K562 (cell line): ENCODE results near the gene CDC25B. TPM values are rescaled to one million over a fixed set of nuclear protein-coding genes. Genes with fewer than 3 reads are reported as not detected.

Source experiments
- ASH1L ChIP-seq: fragments of 450-650 bp; IDR thresholded peaks from 2 replicates; pipeline ENCODE4 v1.6.1; 2018; ENCODE audit warnings: borderline replicate concordance, mild to moderate bottlenecking, low read depth; ENCODE audit not compliant: partially characterized antibody
- CAMTA2 ChIP-seq: fragments of 250-450 bp; sonication (Bioruptor Pico); conservative IDR thresholded peaks from 2 replicates; pipeline ENCODE4 v1.5.1; 2022
- CBX5 ChIP-seq: IDR thresholded peaks from 2 replicates; pipeline ENCODE4 v1.6.1; 2014; ENCODE audit warnings: low read depth, borderline replicate concordance
- CHAMP1 ChIP-seq: fragments of 450-650 bp; IDR thresholded peaks from 2 replicates; pipeline ENCODE4 v1.6.1; 2016; ENCODE audit warnings: mild to moderate bottlenecking
- DIDO1 ChIP-seq: fragments of 450-650 bp; IDR thresholded peaks from 2 replicates; pipeline ENCODE4 v1.6.1; 2016; ENCODE audit warnings: low read depth, missing biosample characterization, missing genetic modification characterization
- ESRRB ChIP-seq: fragments of 250-450 bp; sonication (Bioruptor Pico); IDR thresholded peaks from 2 replicates; pipeline ENCODE4 v1.5.0; 2020; ENCODE audit warnings: mild to moderate bottlenecking, moderate library complexity, borderline replicate concordance
- EWSR1 ChIP-seq: fragments of 450-650 bp; IDR thresholded peaks from 2 replicates; pipeline ENCODE4 v1.6.1; 2018; ENCODE audit warnings: borderline replicate concordance, mild to moderate bottlenecking, low read depth, moderate library complexity; ENCODE audit not compliant: partially characterized antibody
- GTF2F1 ChIP-seq: IDR thresholded peaks from 2 replicates; pipeline ENCODE4 v1.6.1; 2011; ENCODE audit warnings: low read depth, low read length, improper control_type of control experiment
- HLTF ChIP-seq: fragments of 450-650 bp; IDR thresholded peaks from 2 replicates; pipeline ENCODE4 v1.6.1; 2016
- HOMEZ ChIP-seq: fragments of 250-450 bp; sonication (Bioruptor Pico); IDR thresholded peaks from 2 replicates; pipeline ENCODE4 v1.4.0; 2020; ENCODE audit warnings: mild to moderate bottlenecking, moderate library complexity
- KDM5B ChIP-seq: fragments of 200-600 bp; sonication (generic); IDR thresholded peaks from 2 replicates; pipeline ENCODE4 v1.6.1; 2012; ENCODE audit warnings: low read depth, mild to moderate bottlenecking, moderate library complexity, low read length, control low read depth, inconsistent platforms; ENCODE audit not compliant: insufficient replicate concordance
- MBD2 ChIP-seq: sonication (generic); IDR thresholded peaks from 2 replicates; pipeline ENCODE4 v1.6.1; 2016; ENCODE audit warnings: low read depth, borderline replicate concordance
- NR4A1 ChIP-seq, 2 experiments: fragments of 250-450 bp in 1 of 2; fragments of 450-650 bp in 1 of 2; sonication (Bioruptor Pico) in 1 of 2; IDR thresholded peaks; 2 replicates each; pipeline versions ENCODE4 v1.4.0 to v1.6.1; 2016 to 2020; ENCODE audit warnings: mild to moderate bottlenecking in 2 of 2, missing compliant biosample characterization in 1 of 2, missing genetic modification characterization in 1 of 2, moderate library complexity in 1 of 2
- POLR2B ChIP-seq: fragments of 450-650 bp; IDR thresholded peaks from 2 replicates; pipeline ENCODE4 v1.6.1; 2018; ENCODE audit warnings: low read depth; ENCODE audit not compliant: partially characterized antibody
- POLR2G ChIP-seq: fragments of 200-400 bp; formaldehyde crosslinking; IDR thresholded peaks from 2 replicates; pipeline ENCODE4 v1.6.1; 2017; ENCODE audit warnings: low read depth, mild to moderate bottlenecking, antibody characterized with exemption, low read length, moderate library complexity
- RBFOX2 ChIP-seq: fragments of 200-400 bp; formaldehyde crosslinking; IDR thresholded peaks from 2 replicates; pipeline ENCODE4 v1.6.1; 2017; ENCODE audit warnings: low read depth, mild to moderate bottlenecking, low read length, moderate library complexity
- SMAD3 ChIP-seq: fragments of 450-650 bp; formaldehyde crosslinking; conservative IDR thresholded peaks from 2 replicates; pipeline ENCODE4 v1.4.0; 2020; ENCODE audit warnings: mild to moderate bottlenecking
- YBX1 ChIP-seq: fragments of 450-650 bp; IDR thresholded peaks from 2 replicates; pipeline ENCODE4 v1.7.1; 2016; ENCODE audit warnings: mild to moderate bottlenecking
- ZBTB2 ChIP-seq: fragments of 450-650 bp; IDR thresholded peaks from 2 replicates; pipeline ENCODE4 v1.6.1; 2016; ENCODE audit warnings: antibody characterized with exemption
- ZNF707 ChIP-seq: fragments of 250-450 bp; sonication (Bioruptor Pico); conservative IDR thresholded peaks from 2 replicates; pipeline ENCODE4 v1.8.0; 2022; ENCODE audit warnings: inconsistent platforms, mild to moderate bottlenecking, moderate library complexity
- ZNF77 ChIP-seq: fragments of 250-450 bp; sonication (Bioruptor Pico); IDR thresholded peaks from 2 replicates; pipeline ENCODE4 v1.5.0; 2020
- polyA plus RNA-seq, 8 experiments: library from polyadenylated mRNA; depleted of rRNA in 4 of 8; stranded (reverse) in 5 of 8; unstranded in 3 of 8; fragments of >200 nt; fragmentation: Nextera tagmentation in 2 of 8; fragmentation: Illumina TruSeq in 1 of 8; extraction: Ambion mirVana in 2 of 8; extraction: Trizol in 1 of 8; gene quantifications; 2 replicates each; pipeline versions ENCODE4 v1.2.1 to v1.2.3, GENCODE V29; 2011 to 2014; ENCODE audit warnings: inconsistent platforms in 1 of 8, missing spikeins in 1 of 8
- total RNA-seq, 7 experiments: library from RNA; depleted of rRNA in 6 of 7; stranded (reverse); fragments of >200 nt in 6 of 7; fragmentation: Illumina TruSeq in 2 of 7; extraction: Trizol in 2 of 7; gene quantifications; 2 replicates each; pipeline versions ENCODE4 v1.2.1 to v1.2.3, GENCODE V29; 2011 to 2021; ENCODE audit warnings: low replicate concordance in 1 of 7

Gene CDC25B
- total and polyA plus RNA-seq, 9 of the 15 experiments (the other 6 are each of a cell fraction or from before 2014, with no cell fraction given) = 2.3 to 35.7 (median 9.5) TPM

- TF ChIP-seq DIDO1 = no peak
- TF ChIP-seq ZNF77 = no peak
- no peak for TF ChIP-seq SMAD3 (CRISPR knock-in tag)
- peak; percentile 53 for TF ChIP-seq POLR2G
- TF ChIP-seq ZBTB2 = no peak
- no peak for TF ChIP-seq EWSR1
- TF ChIP-seq ZNF707 (CRISPR knock-in tag) = no peak
- no peak for TF ChIP-seq ESRRB
- no peak for TF ChIP-seq CBX5
- no peak for TF ChIP-seq YBX1
- no peak for TF ChIP-seq ASH1L
- TF ChIP-seq KDM5B = peak; percentile 4
- TF ChIP-seq HLTF = no peak
- TF ChIP-seq HOMEZ = no peak
- TF ChIP-seq CAMTA2 (CRISPR knock-in tag) = no peak
- TF ChIP-seq NR4A1 (CRISPR knock-in tag; IDR thresholded peaks at IDR 0.05) = no peak
- no peak for TF ChIP-seq NR4A1 (tag; IDR thresholded peaks at IDR 0.05)
- no peak for TF ChIP-seq GTF2F1
- no peak for TF ChIP-seq MBD2
- no peak for TF ChIP-seq CHAMP1
- peak; percentile 45 for TF ChIP-seq RBFOX2
- TF ChIP-seq POLR2B = no peak
Measured at GRCh38 chr20:3784216-3784853, 11.8 kb upstream of the CDC25B start (continued).
